Erythroblast (primary cell): Measurements from ENCODE around the gene BTBD2.

Experiments
- GATA1 ChIP-seq: IDR thresholded peaks from 2 replicates; pipeline ENCODE4 v1.6.1; 2011; ENCODE audit warnings: low read depth, mild to moderate bottlenecking, control low read depth, low read length, moderate library complexity
- POLR2A ChIP-seq: IDR thresholded peaks from 2 replicates; pipeline ENCODE4 v1.6.1; 2011; ENCODE audit warnings: mild to moderate bottlenecking, low read length

DNA sequence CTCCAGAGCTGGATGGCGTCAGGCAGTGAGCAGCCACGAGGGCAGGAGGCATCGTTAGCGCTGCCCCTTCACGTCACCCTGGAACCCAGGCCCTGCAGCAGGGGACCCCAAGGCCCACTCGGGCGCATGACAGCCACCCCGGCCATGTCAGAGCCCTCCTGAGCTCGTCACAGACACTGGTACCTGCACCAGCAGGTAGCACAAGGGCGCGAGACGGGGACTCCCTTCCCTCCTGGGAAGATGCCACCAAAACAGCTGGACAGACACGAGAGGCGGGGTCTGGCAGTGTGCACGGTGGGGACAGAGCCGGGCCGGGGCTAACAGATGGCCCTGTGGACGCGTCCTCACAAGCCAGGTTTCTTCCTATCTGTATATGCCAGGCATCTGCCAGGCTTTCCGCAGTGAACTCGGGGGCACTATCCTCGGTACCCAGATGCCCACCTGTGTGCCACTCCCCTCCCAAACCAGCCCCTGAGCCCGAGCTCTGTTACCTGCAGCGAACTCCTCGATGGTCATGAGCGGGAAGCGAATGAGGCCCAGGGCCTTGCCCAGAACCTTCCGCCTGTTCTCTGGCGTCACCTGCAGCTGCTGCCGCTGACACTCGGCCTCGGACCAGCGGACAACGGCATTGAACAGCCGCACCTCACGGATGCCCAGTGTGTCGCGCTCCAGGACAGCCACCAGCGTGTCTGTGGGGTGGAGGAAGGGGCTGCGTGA lies 25.8 kb downstream of the BTBD2 start:
- TF ChIP-seq POLR2A: no peak
- no peak for TF ChIP-seq GATA1
